ENCODE data around the gene RRP15. TPM values are rescaled to one million over a fixed set of nuclear protein-coding genes. Genes with fewer than 3 reads are reported as not detected.

RRP15 gene
- total RNA-seq, 1 donor from 2014 or later, result 20.3 TPM

- Mint-ChIP-seq H3K36me3 (ENCODE audit: unreplicated experiment) (no peaks in the 10 kb centered on the region), H3K9me3 (ENCODE audit: unreplicated experiment) (peaks cover 15% of the 10 kb centered on the region), H3K27me3 (ENCODE audit: unreplicated experiment) (peaks cover 43% of the 10 kb centered on the region), H3K27ac (ENCODE audit: unreplicated experiment) (no peak overlapping the region), H3K4me1 (ENCODE audit: unreplicated experiment) (no peaks in the 10 kb centered on the region), H3K4me3 (ENCODE audit: unreplicated experiment) (no peak overlapping the region)
- TF ChIP-seq CTCF (IDR thresholded peaks at IDR 0.05), result peak; percentile 25
- DNase-seq (ENCODE audit: extremely low spot score, unreplicated experiment), result no peak
Observed at GRCh38 chr1:218259800-218260199, 25.3 kb upstream of the RRP15 start.

- TF ChIP-seq CTCF (IDR thresholded peaks at IDR 0.05), result no peak
- no peaks in the 10 kb centered on the region for H3K36me3 Mint-ChIP-seq (ENCODE audit: unreplicated experiment)
- peaks cover 15% of the 10 kb centered on the region for H3K9me3 Mint-ChIP-seq (ENCODE audit: unreplicated experiment)
- no peak overlapping the region for H3K27ac Mint-ChIP-seq (ENCODE audit: unreplicated experiment)
- no peak overlapping the region for H3K4me3 Mint-ChIP-seq (ENCODE audit: unreplicated experiment)
- H3K27me3 Mint-ChIP-seq (ENCODE audit: unreplicated experiment), result peaks cover 38% of the 10 kb centered on the region
- H3K4me1 Mint-ChIP-seq (ENCODE audit: unreplicated experiment), result no peaks in the 10 kb centered on the region
- no peak for DNase-seq (ENCODE audit: extremely low spot score, unreplicated experiment)
Observed at GRCh38 chr1:218262259-218262658, 22.8 kb upstream of the RRP15 start.

GRCh38 chr1:218266356-218266755 lies 18.7 kb upstream of the RRP15 start:
- H3K4me1 Mint-ChIP-seq (ENCODE audit: unreplicated experiment), result no peaks in the 10 kb centered on the region
- H3K4me3 Mint-ChIP-seq (ENCODE audit: unreplicated experiment), result no peak overlapping the region
- no peak for TF ChIP-seq CTCF (IDR thresholded peaks at IDR 0.05)
- peaks cover 27% of the 10 kb centered on the region for H3K27me3 Mint-ChIP-seq (ENCODE audit: unreplicated experiment)
- H3K27ac Mint-ChIP-seq (ENCODE audit: unreplicated experiment), result no peak overlapping the region
- no peaks in the 10 kb centered on the region for H3K9me3 Mint-ChIP-seq (ENCODE audit: unreplicated experiment)
- no peak for DNase-seq (ENCODE audit: extremely low spot score, unreplicated experiment)
- H3K36me3 Mint-ChIP-seq (ENCODE audit: unreplicated experiment), result no peaks in the 10 kb centered on the region

GRCh38 chr1:218272366-218272765 lies 12.7 kb upstream of the RRP15 start:
- Mint-ChIP-seq H3K9me3 (ENCODE audit: unreplicated experiment) (no peaks in the 10 kb centered on the region), H3K27me3 (ENCODE audit: unreplicated experiment) (peaks cover 52% of the 10 kb centered on the region), H3K36me3 (ENCODE audit: unreplicated experiment) (no peaks in the 10 kb centered on the region), H3K4me1 (ENCODE audit: unreplicated experiment) (no peaks in the 10 kb centered on the region), H3K27ac (ENCODE audit: unreplicated experiment) (no peak overlapping the region), H3K4me3 (ENCODE audit: unreplicated experiment) (no peak overlapping the region)
- TF ChIP-seq CTCF (IDR thresholded peaks at IDR 0.05), result no peak
- DNase-seq (ENCODE audit: extremely low spot score, unreplicated experiment), result no peak

GRCh38 chr1:218273762-218274479 lies 11.2 kb upstream of the RRP15 start:
- DNase-seq (ENCODE audit: extremely low spot score, unreplicated experiment), result no peak
- no peak for TF ChIP-seq CTCF (IDR thresholded peaks at IDR 0.05)
- no peaks in the 10 kb centered on the region for H3K36me3 Mint-ChIP-seq (ENCODE audit: unreplicated experiment)
- H3K4me3 Mint-ChIP-seq (ENCODE audit: unreplicated experiment), result no peak overlapping the region
- H3K27me3 Mint-ChIP-seq (ENCODE audit: unreplicated experiment), result peaks cover 58% of the 10 kb centered on the region
- no peaks in the 10 kb centered on the region for H3K9me3 Mint-ChIP-seq (ENCODE audit: unreplicated experiment)
- H3K27ac Mint-ChIP-seq (ENCODE audit: unreplicated experiment), result no peak overlapping the region
- no peaks in the 10 kb centered on the region for H3K4me1 Mint-ChIP-seq (ENCODE audit: unreplicated experiment)
